Skeletal muscle tissue (tissue), 4 donors: ENCODE results near the gene UPK2. TPM values are rescaled to one million over a fixed set of nuclear protein-coding genes. Genes with fewer than 3 reads are reported as not detected.
"Not testable (repeated sequence)": the region's sequence is repeated elsewhere in the genome, so short reads cannot be mapped to it uniquely, and the experiment has no call there.

Experiments
- H3K27ac ChIP-seq: one replicate; pipeline ENCODE4 v1.7.0; 2013; ENCODE audit warnings: mild to moderate bottlenecking, low read depth, low read length, inconsistent platforms
- H3K27me3 ChIP-seq, 3 donors: one replicate each; pipeline ENCODE4 v1.7.0; 2013; ENCODE audit warnings: low read length in 3 of 3; ENCODE audit not compliant: control insufficient read depth in 3 of 3, insufficient read depth in 3 of 3
- H3K36me3 ChIP-seq, 3 donors: one replicate each; pipeline ENCODE4 v1.7.0; 2013; ENCODE audit warnings: low read length in 3 of 3; ENCODE audit not compliant: control insufficient read depth in 3 of 3, insufficient read depth in 3 of 3
- H3K4me1 ChIP-seq, 3 donors: one replicate each; pipeline ENCODE4 v1.7.0; 2013; ENCODE audit warnings: low read length in 3 of 3, mild to moderate bottlenecking in 3 of 3; ENCODE audit not compliant: control insufficient read depth in 3 of 3, insufficient read depth in 3 of 3
- H3K4me3 ChIP-seq, 3 donors: one replicate each; pipeline ENCODE4 v1.7.0; 2013; ENCODE audit warnings: low read length in 3 of 3
- H3K9ac ChIP-seq, 3 donors: one replicate each; pipeline ENCODE4 v1.7.0; 2013; ENCODE audit warnings: low read length in 3 of 3, mild to moderate bottlenecking in 3 of 3, moderate library complexity in 2 of 3, low read depth in 1 of 3
- H3K9me3 ChIP-seq, 3 donors: one replicate each; pipeline ENCODE4 v1.7.0; 2013; ENCODE audit warnings: low read length in 3 of 3; ENCODE audit not compliant: control insufficient read depth in 3 of 3
- total RNA-seq: library from RNA; depleted of rRNA; stranded (reverse); fragments of >200 nt; gene quantifications from one replicate; pipeline ENCODE4 v1.2.3, GENCODE V29; 2014
- donor health status: Osteomylitis.

UPK2 gene
- total RNA-seq, 1 donor from 2014 or later, result not detected

GRCh38 chr11:118935376-118935775, 20.7 kb upstream of the UPK2 start:
- Histone ChIP-seq H3K9me3 (no peaks in the 10 kb centered on the region), H3K4me3 (no peak overlapping the region), H3K36me3 (no peaks in the 10 kb centered on the region), H3K9ac (no peak overlapping the region), H3K27ac (no peak overlapping the region), H3K4me1 (peaks cover 15 to 25% (median 19%) of the 10 kb centered on the region in 3 donors), H3K27me3 (peaks cover 0 to 7% (median 3%) of the 10 kb centered on the region in 3 donors)

- Histone ChIP-seq H3K9ac (no peak overlapping the region), H3K27ac (no peak overlapping the region), H3K4me1 (peaks cover 1 to 6% (median 3%) of the 10 kb centered on the region in 3 donors), H3K4me3 (no peak overlapping the region), H3K27me3 (peaks cover 0 to 10% (median 6%) of the 10 kb centered on the region in 3 donors), H3K36me3 (no peaks in the 10 kb centered on the region), H3K9me3 (no peaks in the 10 kb centered on the region)
Measured at GRCh38 chr11:118938491-118939403, 17.4 kb upstream of the UPK2 start.

DNA sequence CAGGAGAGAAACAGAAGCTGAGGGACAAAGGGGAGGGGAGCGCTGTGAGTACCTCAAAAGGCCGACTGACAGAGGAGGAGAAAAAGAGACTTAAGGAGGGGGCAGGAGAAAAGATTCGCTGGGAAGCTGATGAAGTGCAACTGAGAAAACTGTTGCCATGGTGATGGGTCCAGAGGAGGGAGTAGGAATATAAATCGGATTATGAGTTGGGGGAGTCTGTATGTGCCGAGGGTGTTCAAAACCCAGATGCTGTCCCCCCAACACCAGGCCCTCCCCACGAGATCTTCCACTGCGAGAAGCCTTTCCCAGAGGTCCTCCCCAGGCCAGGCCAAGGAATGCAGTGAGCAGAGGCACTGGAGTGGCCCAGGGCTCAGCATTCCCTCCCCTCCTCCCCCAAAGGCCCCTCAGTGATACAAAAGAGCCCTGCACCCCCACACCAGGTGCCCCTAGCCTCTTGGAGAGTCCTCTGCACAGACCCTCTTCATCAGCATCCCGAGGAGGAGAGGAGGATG, 16.6 kb upstream of the UPK2 start:
- Histone ChIP-seq H3K27me3 (peaks cover 0 to 10% (median 6%) of the 10 kb centered on the region in 3 donors), H3K9ac (peak overlapping the region in 1 of 3 donors; percentile 4), H3K27ac (no peak overlapping the region), H3K4me3 (no peak overlapping the region), H3K36me3 (no peaks in the 10 kb centered on the region), H3K4me1 (no peaks in the 10 kb centered on the region), H3K9me3 (no peaks in the 10 kb centered on the region)

- Histone ChIP-seq H3K9me3 (no peaks in the 10 kb centered on the region), H3K4me1 (no peaks in the 10 kb centered on the region), H3K36me3 (no peaks in the 10 kb centered on the region), H3K9ac (no peak overlapping the region), H3K27ac (no peak overlapping the region), H3K4me3 (no peak overlapping the region), H3K27me3 (peaks cover 0 to 10% (median 6%) of the 10 kb centered on the region in 3 donors)
Measured at GRCh38 chr11:118939953-118940598, 16.0 kb upstream of the UPK2 start.

- Histone ChIP-seq H3K9me3 (no peaks in the 10 kb centered on the region), H3K4me1 (no peaks in the 10 kb centered on the region), H3K9ac (no peak overlapping the region), H3K4me3 (no peak overlapping the region), H3K36me3 (no peaks in the 10 kb centered on the region), H3K27ac (no peak overlapping the region), H3K27me3 (no peaks in the 10 kb centered on the region)
Measured at GRCh38 chr11:118947091-118947490, 9.0 kb upstream of the UPK2 start.

GRCh38 chr11:118948000-118948399, 8.1 kb upstream of the UPK2 start:
- Histone ChIP-seq H3K36me3 (no peaks in the 10 kb centered on the region), H3K27me3 (no peaks in the 10 kb centered on the region), H3K4me1 (no peaks in the 10 kb centered on the region), H3K9ac (no peak overlapping the region), H3K4me3 (no peak overlapping the region), H3K9me3 (no peaks in the 10 kb centered on the region), H3K27ac (no peak overlapping the region)

- H3K36me3 ChIP-seq, result no peaks in the 10 kb centered on the region
- no peak overlapping the region for H3K27ac ChIP-seq
- H3K9me3 ChIP-seq, result no peaks in the 10 kb centered on the region
- H3K27me3 ChIP-seq, result peaks cover 0 to 7% (median 4%) of the 10 kb centered on the region in 3 donors
- no peak overlapping the region for H3K4me3 ChIP-seq
- H3K4me1 ChIP-seq, result peaks cover 0 to 6% (median 0%) of the 10 kb centered on the region in 3 donors
- H3K9ac ChIP-seq, result no peak overlapping the region
Measured at GRCh38 chr11:118953265-118953664, 2.8 kb upstream of the UPK2 start.

- not testable (repeated sequence) for H3K4me1 ChIP-seq, H3K9me3 ChIP-seq, H3K27me3 ChIP-seq, H3K36me3 ChIP-seq, H3K4me3 ChIP-seq, H3K27ac ChIP-seq, H3K9ac ChIP-seq
Measured at GRCh38 chr11:118953976-118954375, 2.1 kb upstream of the UPK2 start.

GRCh38 chr11:118956847-118957469, 860 bp downstream of the UPK2 start:
- Histone ChIP-seq H3K4me3 (no peak overlapping the region), H3K9me3 (no peaks in the 10 kb centered on the region), H3K27me3 (peaks cover 0 to 7% (median 4%) of the 10 kb centered on the region in 3 donors), H3K27ac (no peak overlapping the region), H3K4me1 (peaks cover 0 to 6% (median 0%) of the 10 kb centered on the region in 3 donors), H3K36me3 (no peaks in the 10 kb centered on the region), H3K9ac (no peak overlapping the region)
